ENCODE data around the gene KCNT2.

Gene KCNT2

GRCh38 chr1:196501760-196502428, 106.3 kb downstream of the KCNT2 start:
- TF ChIP-seq CTCF (IDR thresholded peaks at IDR 0.05; ENCODE audit: insufficient read depth, low read depth, low read length, missing control alignments) = no peak
- H3K4me3 ChIP-seq (ENCODE audit: low read depth, low read length) = no peak overlapping the region
- DNase-seq (ENCODE audit: low read depth) = no peak

GRCh38 chr1:196497817-196498216, 110.4 kb downstream of the KCNT2 start:
- TF ChIP-seq CTCF (IDR thresholded peaks at IDR 0.05; ENCODE audit: insufficient read depth, low read depth, low read length, missing control alignments) = no peak
- DNase-seq (ENCODE audit: low read depth) = no peak
- no peak overlapping the region for H3K4me3 ChIP-seq (ENCODE audit: low read depth, low read length)

GRCh38 chr1:196494766-196495165, 113.5 kb downstream of the KCNT2 start:
- no peak for TF ChIP-seq CTCF (IDR thresholded peaks at IDR 0.05; ENCODE audit: insufficient read depth, low read depth, low read length, missing control alignments)
- no peak overlapping the region for H3K4me3 ChIP-seq (ENCODE audit: low read depth, low read length)
- DNase-seq (ENCODE audit: low read depth) = no peak

GRCh38 chr1:196493881-196494280, 114.4 kb downstream of the KCNT2 start:
- no peak overlapping the region for H3K4me3 ChIP-seq (ENCODE audit: low read depth, low read length)
- no peak for TF ChIP-seq CTCF (IDR thresholded peaks at IDR 0.05; ENCODE audit: insufficient read depth, low read depth, low read length, missing control alignments)

GRCh38 chr1:196488579-196488978, 119.7 kb downstream of the KCNT2 start:
- TF ChIP-seq CTCF (IDR thresholded peaks at IDR 0.05; ENCODE audit: insufficient read depth, low read depth, low read length, missing control alignments) = no peak
- H3K4me3 ChIP-seq (ENCODE audit: low read depth, low read length) = no peak overlapping the region

More at GRCh38 chr1:196493881-196494280, 114.4 kb downstream of the KCNT2 start:
- no peak for DNase-seq (ENCODE audit: low read depth)

GRCh38 chr1:196486346-196486745, 121.9 kb downstream of the KCNT2 start:
- TF ChIP-seq CTCF (IDR thresholded peaks at IDR 0.05; ENCODE audit: insufficient read depth, low read depth, low read length, missing control alignments) = no peak
- no peak for DNase-seq (ENCODE audit: low read depth)
- no peak overlapping the region for H3K4me3 ChIP-seq (ENCODE audit: low read depth, low read length)

More at GRCh38 chr1:196488579-196488978, 119.7 kb downstream of the KCNT2 start:
- no peak for DNase-seq (ENCODE audit: low read depth)

- no peak for TF ChIP-seq CTCF (IDR thresholded peaks at IDR 0.05; ENCODE audit: insufficient read depth, low read depth, low read length, missing control alignments)
- no peak for DNase-seq (ENCODE audit: low read depth)
Observed at GRCh38 chr1:196481616-196482015, 126.6 kb downstream of the KCNT2 start.

More at GRCh38 chr1:196481616-196482015, 126.6 kb downstream of the KCNT2 start:
- H3K4me3 ChIP-seq (ENCODE audit: low read depth, low read length) = no peak overlapping the region

All from GM12865 (cell line).